IPS-18c (cell line): ENCODE results near the gene CAPZA1.

ENCODE experiments used
- H3K4me3 ChIP-seq: 2 replicates; pipeline ENCODE4 v1.7.0; 2013; ENCODE audit warnings: low read depth, mild to moderate bottlenecking, low read length, moderate library complexity; ENCODE audit not compliant: insufficient read depth
- H3K9me3 ChIP-seq: one replicate; pipeline ENCODE4 v1.6.1; 2013; ENCODE audit warnings: mild to moderate bottlenecking, low read length, moderate library complexity; ENCODE audit not compliant: control insufficient read depth, insufficient read depth

Gene CAPZA1

GRCh38 chr1:112704934-112705627 lies 85.4 kb downstream of the CAPZA1 start:
- no peaks in the 10 kb centered on the region for H3K9me3 ChIP-seq
- peak overlapping the region; percentile 20; the same call in 1 of the 2 replicates for H3K4me3 ChIP-seq

GRCh38 chr1:112706505-112707220 lies 87.0 kb downstream of the CAPZA1 start, which contains the start of gene RHOC:
Gene RHOC, minus strand, starts transcription at chr1:112707127. Its CDS starts 3,328 bp downstream, at chr1:112703799.
- H3K9me3 ChIP-seq = no peaks in the 10 kb centered on the region
- peak within 1 kb of the TSS; percentile 78 for H3K4me3 ChIP-seq

- H3K4me3 ChIP-seq = peak overlapping the region; percentile 78
These were observed 87.8 kb downstream of the CAPZA1 start for GRCh38 chr1:112707221-112708001.

DNA sequence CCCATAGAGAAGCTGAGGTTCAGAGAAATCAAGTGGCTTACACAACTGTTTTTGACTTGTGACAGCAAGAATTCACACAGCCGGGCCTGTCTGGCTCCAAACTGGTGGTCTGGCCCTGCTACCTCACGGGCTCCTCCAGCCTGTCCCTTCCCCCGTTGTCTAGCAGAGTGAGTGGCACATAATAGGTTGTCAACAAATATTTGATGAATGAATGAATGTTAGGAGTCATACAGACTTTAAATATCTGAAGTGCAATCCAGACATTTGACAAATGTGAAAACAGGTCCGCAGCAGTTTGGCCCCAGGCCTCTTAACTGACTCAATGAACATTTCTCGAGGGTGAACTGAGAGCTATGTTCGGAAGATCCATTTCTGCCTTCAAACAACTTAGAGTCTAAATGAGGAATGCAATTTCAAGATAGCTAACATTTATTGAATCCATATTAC lies 88.4 kb downstream of the CAPZA1 start:
- no peaks in the 10 kb centered on the region for H3K9me3 ChIP-seq
- H3K4me3 ChIP-seq = no peak overlapping the region

More at GRCh38 chr1:112707221-112708001, 87.8 kb downstream of the CAPZA1 start:
- no peaks in the 10 kb centered on the region for H3K9me3 ChIP-seq

- H3K4me3 ChIP-seq = no peak overlapping the region
- no peaks in the 10 kb centered on the region for H3K9me3 ChIP-seq
These were observed 88.9 kb downstream of the CAPZA1 start for GRCh38 chr1:112708489-112708888.

DNA sequence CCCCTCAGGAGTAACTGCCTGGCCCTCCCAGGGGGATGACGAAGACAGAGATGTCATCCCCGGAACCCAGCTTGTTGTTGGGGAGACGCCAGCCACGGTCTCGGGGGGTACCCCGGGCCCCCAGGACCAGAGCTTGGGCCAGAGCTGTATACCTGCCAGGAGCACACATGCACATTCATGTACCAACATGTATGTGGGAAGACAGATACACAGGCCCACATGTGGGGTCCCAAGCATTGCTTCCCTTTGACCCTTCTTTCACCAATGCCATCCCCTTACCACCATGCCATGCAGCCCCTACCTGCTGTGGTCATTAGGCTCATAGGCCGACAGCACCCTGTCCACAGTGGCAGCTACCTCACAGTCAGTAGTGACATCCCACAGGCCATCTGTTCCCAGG lies 90.5 kb downstream of the CAPZA1 start:
- Histone ChIP-seq H3K9me3 (no peaks in the 10 kb centered on the region), H3K4me3 (no peak overlapping the region)

DNA sequence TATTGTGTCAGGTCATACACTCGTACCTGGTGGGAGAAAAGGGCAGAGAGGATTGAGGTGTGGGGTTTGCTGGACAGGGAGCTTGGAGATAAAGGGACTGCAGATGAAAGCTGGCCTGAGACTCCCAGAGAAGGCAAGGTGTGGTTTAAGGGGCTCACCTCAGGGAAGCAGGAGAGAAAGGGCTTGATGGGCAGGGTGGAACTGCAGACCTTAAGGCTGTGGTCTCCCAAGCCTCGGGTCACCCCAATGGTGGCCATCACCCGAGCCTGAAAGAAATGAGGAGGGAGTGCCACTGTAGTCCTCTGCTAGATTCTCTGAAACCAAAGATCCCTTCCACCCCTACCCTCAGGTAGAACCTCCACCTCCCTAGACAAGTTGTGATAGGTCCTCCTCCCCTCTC lies 91.0 kb downstream of the CAPZA1 start:
- no peak overlapping the region for H3K4me3 ChIP-seq
- H3K9me3 ChIP-seq = no peaks in the 10 kb centered on the region

GRCh38 chr1:112711041-112711440 lies 91.4 kb downstream of the CAPZA1 start:
- H3K4me3 ChIP-seq = no peak overlapping the region
- H3K9me3 ChIP-seq = no peaks in the 10 kb centered on the region

- Histone ChIP-seq H3K9me3 (no peaks in the 10 kb centered on the region), H3K4me3 (no peak overlapping the region)
These were observed 92.0 kb downstream of the CAPZA1 start for GRCh38 chr1:112711670-112712069.

- no peaks in the 10 kb centered on the region for H3K9me3 ChIP-seq
- no peak overlapping the region for H3K4me3 ChIP-seq
These were observed 92.6 kb downstream of the CAPZA1 start for GRCh38 chr1:112712191-112712590.

- no peaks in the 10 kb centered on the region for H3K9me3 ChIP-seq
- no peak overlapping the region for H3K4me3 ChIP-seq
These were observed 93.1 kb downstream of the CAPZA1 start for GRCh38 chr1:112712701-112713128.

GRCh38 chr1:112713466-112714312 lies 94.1 kb downstream of the CAPZA1 start:
- Histone ChIP-seq H3K4me3 (peak overlapping the region; percentile 84), H3K9me3 (no peaks in the 10 kb centered on the region)

GRCh38 chr1:112714313-112715263 lies 95.0 kb downstream of the CAPZA1 start:
- H3K9me3 ChIP-seq = no peaks in the 10 kb centered on the region
- peak overlapping the region; percentile 84 for H3K4me3 ChIP-seq

DNA sequence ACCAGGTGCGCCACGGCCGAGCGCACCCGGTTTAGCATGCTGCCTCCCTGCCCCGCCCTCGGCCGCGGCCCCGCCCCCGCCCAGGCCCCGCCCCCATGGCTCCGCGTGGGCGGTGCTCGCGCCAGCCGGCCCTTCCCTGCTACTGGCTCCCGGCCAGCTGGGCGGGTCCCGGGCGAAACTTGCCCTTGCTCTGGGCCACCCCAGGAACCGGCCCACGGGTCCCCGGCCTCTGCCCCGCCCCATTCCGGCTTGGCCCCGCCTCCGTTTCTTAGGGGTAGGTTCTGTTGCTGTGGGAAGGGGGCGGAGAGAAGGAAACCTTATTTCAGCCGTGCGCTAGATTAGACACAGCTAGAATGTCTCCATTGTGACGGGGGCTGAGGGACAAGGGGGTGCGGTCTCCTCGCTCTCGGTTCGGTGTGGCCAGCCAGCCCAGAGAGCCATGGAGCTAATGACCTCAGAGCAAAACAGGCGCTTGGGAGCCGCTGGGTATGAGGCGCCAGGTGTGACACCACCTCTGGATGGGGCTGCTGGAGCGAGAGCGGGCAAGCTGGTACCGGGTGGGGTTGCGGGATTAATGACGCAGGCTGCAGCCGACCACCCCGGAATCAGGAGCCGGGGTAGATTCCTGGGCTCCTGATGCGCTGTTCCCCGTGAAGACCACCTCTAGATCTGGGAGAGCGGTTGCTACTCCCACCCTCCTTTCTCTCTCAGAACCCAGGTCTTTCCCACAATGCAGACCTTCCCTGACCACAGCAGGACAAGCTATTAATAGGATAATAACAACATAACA lies 95.8 kb downstream of the CAPZA1 start, which contains the start of gene PPM1J:
Gene PPM1J (minus strand): TSS at position 69 of the 790 bp plus-strand sequence. CDS start 31 bp downstream, at position 38.
- Histone ChIP-seq H3K4me3 (peak within 1 kb of the TSS; percentile 84), H3K9me3 (no peaks in the 10 kb centered on the region)

DNA sequence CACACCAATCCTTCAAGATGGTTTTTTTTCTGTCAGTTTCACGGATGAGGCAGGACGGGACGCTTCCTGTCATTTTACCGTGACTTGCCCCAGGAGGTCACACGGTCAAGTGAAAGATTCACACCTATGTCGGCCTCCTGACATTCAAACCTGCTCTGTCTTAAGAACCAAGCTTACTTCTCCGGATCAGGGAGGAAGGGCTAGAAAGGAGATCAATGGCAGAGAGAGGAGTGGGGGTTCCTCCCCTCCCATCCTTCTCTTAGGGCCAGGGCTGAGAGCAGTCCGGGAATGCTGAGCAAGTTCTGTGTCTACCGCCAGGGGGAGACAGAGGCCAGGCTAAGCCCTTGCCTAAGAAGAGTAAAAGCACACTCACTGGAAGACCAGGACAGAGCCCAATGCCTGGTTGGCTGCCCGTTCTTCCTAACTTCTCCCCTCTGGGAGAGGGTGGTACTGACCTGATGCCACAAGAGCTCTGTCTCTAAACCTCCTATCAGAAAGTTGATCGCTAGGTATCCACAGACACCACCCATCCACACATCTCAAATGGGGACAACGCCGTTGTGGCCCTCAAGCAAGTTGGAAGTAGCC lies 96.6 kb downstream of the CAPZA1 start:
- Histone ChIP-seq H3K9me3 (no peaks in the 10 kb centered on the region), H3K4me3 (peak overlapping the region; percentile 82; the same call in 1 of the 2 replicates)
